ENCODE results near the gene DUOXA1. TPM values are rescaled to one million over a fixed set of nuclear protein-coding genes. Genes with fewer than 3 reads are reported as not detected.
"Not testable (repeated sequence)": the region's sequence is repeated elsewhere in the genome, so short reads cannot be mapped to it uniquely, and the experiment has no call there.

Gene DUOXA1
- total RNA-seq, 3 donors from 2014 or later, result 0.08 to 0.58 (median 0.24) TPM

GRCh38 chr15:45143056-45143455 is 13.4 kb upstream of the DUOXA1 start:
- no peaks in the 10 kb centered on the region for H3K4me1 Mint-ChIP-seq (ENCODE audit: low read depth)
- no peak overlapping the region for H3K4me3 Mint-ChIP-seq
- ATAC-seq, result no peak
- no peaks in the 10 kb centered on the region for H3K36me3 Mint-ChIP-seq (ENCODE audit: insufficient read depth)
- H3K9me3 Mint-ChIP-seq, result no peaks in the 10 kb centered on the region
- no peaks in the 10 kb centered on the region for H3K27me3 Mint-ChIP-seq (ENCODE audit: low read depth)
- DNase-seq, result no peak

- H3K9me3 Mint-ChIP-seq, result no peaks in the 10 kb centered on the region
- ATAC-seq (no peak), DNase-seq (no peak)
- no peaks in the 10 kb centered on the region for H3K36me3 Mint-ChIP-seq (ENCODE audit: insufficient read depth)
- no peak overlapping the region for H3K4me3 Mint-ChIP-seq
- peaks cover 5% of the 10 kb centered on the region for H3K27me3 Mint-ChIP-seq (ENCODE audit: low read depth)
- H3K4me1 Mint-ChIP-seq (ENCODE audit: low read depth), result peaks cover 2% of the 10 kb centered on the region
These were observed 11.7 kb upstream of the DUOXA1 start for GRCh38 chr15:45141386-45141785.

- no peak overlapping the region for H3K4me3 Mint-ChIP-seq
- H3K36me3 Mint-ChIP-seq (ENCODE audit: insufficient read depth), result no peaks in the 10 kb centered on the region
- ATAC-seq, result no peak
- peaks cover 10% of the 10 kb centered on the region for H3K27me3 Mint-ChIP-seq (ENCODE audit: low read depth)
- no peaks in the 10 kb centered on the region for H3K9me3 Mint-ChIP-seq
- H3K4me1 Mint-ChIP-seq (ENCODE audit: low read depth), result peaks cover 5% of the 10 kb centered on the region
- no peak for DNase-seq
These were observed 11.0 kb upstream of the DUOXA1 start for GRCh38 chr15:45140557-45141250.

- Mint-ChIP-seq H3K4me3 (no peak overlapping the region), H3K27me3 (ENCODE audit: low read depth) (peaks cover 12% of the 10 kb centered on the region), H3K9me3 (no peaks in the 10 kb centered on the region), H3K4me1 (ENCODE audit: low read depth) (peaks cover 8% of the 10 kb centered on the region), H3K36me3 (ENCODE audit: insufficient read depth) (no peaks in the 10 kb centered on the region)
- ATAC-seq (no peak), DNase-seq (no peak)
These were observed 10.1 kb upstream of the DUOXA1 start for GRCh38 chr15:45139770-45140169.

- ATAC-seq, result no peak
- H3K4me3 Mint-ChIP-seq, result no peak overlapping the region
These were observed 9.4 kb upstream of the DUOXA1 start for GRCh38 chr15:45138814-45139765.

GRCh38 chr15:45137703-45138102 is 8.0 kb upstream of the DUOXA1 start:
- no peak for ATAC-seq
- Mint-ChIP-seq H3K9me3 (no peaks in the 10 kb centered on the region), H3K4me3 (no peak overlapping the region), H3K27me3 (ENCODE audit: low read depth) (peaks cover 33% of the 10 kb centered on the region), H3K4me1 (ENCODE audit: low read depth) (peaks cover 11% of the 10 kb centered on the region), H3K36me3 (ENCODE audit: insufficient read depth) (no peaks in the 10 kb centered on the region)
- DNase-seq, result no peak

More at GRCh38 chr15:45138814-45139765, 9.4 kb upstream of the DUOXA1 start:
- H3K4me1 Mint-ChIP-seq (ENCODE audit: low read depth), result peaks cover 11% of the 10 kb centered on the region
- DNase-seq, result no peak
- H3K36me3 Mint-ChIP-seq (ENCODE audit: insufficient read depth), result no peaks in the 10 kb centered on the region
- H3K27me3 Mint-ChIP-seq (ENCODE audit: low read depth), result peaks cover 19% of the 10 kb centered on the region
- H3K9me3 Mint-ChIP-seq, result no peaks in the 10 kb centered on the region

- H3K36me3 Mint-ChIP-seq (ENCODE audit: insufficient read depth), result no peaks in the 10 kb centered on the region
- no peak for ATAC-seq
- H3K4me3 Mint-ChIP-seq, result peak overlapping the region; percentile 55
- H3K9me3 Mint-ChIP-seq, result no peaks in the 10 kb centered on the region
- H3K27me3 Mint-ChIP-seq (ENCODE audit: low read depth), result peaks cover 35% of the 10 kb centered on the region
- H3K4me1 Mint-ChIP-seq (ENCODE audit: low read depth), result peaks cover 11% of the 10 kb centered on the region
- no peak for DNase-seq
These were observed 6.7 kb upstream of the DUOXA1 start for GRCh38 chr15:45136378-45136764.

GRCh38 chr15:45135705-45136377 is 6.2 kb upstream of the DUOXA1 start:
- Mint-ChIP-seq H3K27me3 (ENCODE audit: low read depth) (peaks cover 39% of the 10 kb centered on the region), H3K4me1 (ENCODE audit: low read depth) (peaks cover 11% of the 10 kb centered on the region)
- not testable (repeated sequence) for H3K9me3 Mint-ChIP-seq; DNase-seq; H3K4me3 Mint-ChIP-seq; H3K36me3 Mint-ChIP-seq (ENCODE audit: insufficient read depth)
- peak; percentile 19 to 29 for ATAC-seq

GRCh38 chr15:45134682-45135604 is 5.3 kb upstream of the DUOXA1 start:
- peak overlapping the region; percentile 71 for H3K4me3 Mint-ChIP-seq
- no peaks in the 10 kb centered on the region for H3K9me3 Mint-ChIP-seq
- H3K27me3 Mint-ChIP-seq (ENCODE audit: low read depth), result peaks cover 47% of the 10 kb centered on the region
- DNase-seq (peak; percentile 27), ATAC-seq (peak; percentile 67 to 74)
- peaks cover 15% of the 10 kb centered on the region for H3K4me1 Mint-ChIP-seq (ENCODE audit: low read depth)
- no peaks in the 10 kb centered on the region for H3K36me3 Mint-ChIP-seq (ENCODE audit: insufficient read depth)

- no peaks in the 10 kb centered on the region for H3K36me3 Mint-ChIP-seq (ENCODE audit: insufficient read depth)
- H3K9me3 Mint-ChIP-seq, result no peaks in the 10 kb centered on the region
- ATAC-seq (no peak), DNase-seq (no peak)
- peak overlapping the region; percentile 71 for H3K4me3 Mint-ChIP-seq
- peaks cover 50% of the 10 kb centered on the region for H3K27me3 Mint-ChIP-seq (ENCODE audit: low read depth)
- H3K4me1 Mint-ChIP-seq (ENCODE audit: low read depth), result peaks cover 15% of the 10 kb centered on the region
These were observed 4.4 kb upstream of the DUOXA1 start for GRCh38 chr15:45134046-45134445.

GRCh38 chr15:45133561-45133920 is 3.9 kb upstream of the DUOXA1 start:
- ATAC-seq, result no peak
- no peak for DNase-seq
- peaks cover 55% of the 10 kb centered on the region for H3K27me3 Mint-ChIP-seq (ENCODE audit: low read depth)
- H3K9me3 Mint-ChIP-seq, result no peaks in the 10 kb centered on the region
- H3K4me3 Mint-ChIP-seq, result no peak overlapping the region
- H3K4me1 Mint-ChIP-seq (ENCODE audit: low read depth), result peaks cover 18% of the 10 kb centered on the region
- no peaks in the 10 kb centered on the region for H3K36me3 Mint-ChIP-seq (ENCODE audit: insufficient read depth)

- Mint-ChIP-seq H3K27me3 (ENCODE audit: low read depth) (peaks cover 60% of the 10 kb centered on the region), H3K36me3 (ENCODE audit: insufficient read depth) (no peaks in the 10 kb centered on the region), H3K9me3 (no peaks in the 10 kb centered on the region), H3K4me1 (ENCODE audit: low read depth) (peaks cover 18% of the 10 kb centered on the region), H3K4me3 (no peak overlapping the region)
- DNase-seq (no peak), ATAC-seq (no peak)
These were observed 3.3 kb upstream of the DUOXA1 start for GRCh38 chr15:45132844-45133560.

- no peaks in the 10 kb centered on the region for H3K36me3 Mint-ChIP-seq (ENCODE audit: insufficient read depth)
- ATAC-seq (no peak), DNase-seq (no peak)
- peaks cover 63% of the 10 kb centered on the region for H3K27me3 Mint-ChIP-seq (ENCODE audit: low read depth)
- H3K9me3 Mint-ChIP-seq, result no peaks in the 10 kb centered on the region
- H3K4me1 Mint-ChIP-seq (ENCODE audit: low read depth), result peaks cover 17% of the 10 kb centered on the region
- H3K4me3 Mint-ChIP-seq, result no peak overlapping the region
These were observed 1.8 kb upstream of the DUOXA1 start for GRCh38 chr15:45131510-45131909.

All from activated T-cell treated with anti-CD3 and anti-CD28 coated beads, Interleukin-2, amount 50 U/mL, for 4 hours (primary cell).